Suprapubic skin (tissue), 4 donors: ENCODE results near the gene YY1.

Experiments used
- EP300 ChIP-seq: sonication (generic); formaldehyde crosslinking; IDR thresholded peaks from one replicate; pipeline ENCODE4 v1.6.1; 2017; ENCODE audit warnings: antibody characterized with exemption
- POLR2A ChIP-seq, 2 donors: fragments of 450-650 bp; IDR thresholded peaks; one replicate each; pipeline ENCODE4 v1.6.1; 2017; ENCODE audit warnings: antibody characterized with exemption in 2 of 2, mild to moderate bottlenecking in 2 of 2, moderate library complexity in 2 of 2
- POLR2AphosphoS5 ChIP-seq, 3 donors: sonication (generic); formaldehyde crosslinking; IDR thresholded peaks; one replicate each; pipeline ENCODE4 v1.6.1; 2017; ENCODE audit warnings: antibody characterized with exemption in 3 of 3
- TF ChIP-seq, protein P1 (sequence below), 2 donors: fragments of 200-600 bp in 1 of 2; fragments of 450-650 bp in 1 of 2; sonication (generic) in 1 of 2; IDR thresholded peaks; one replicate each; pipeline ENCODE4 v1.5.1; 2016 to 2019; ENCODE audit warnings: antibody characterized with exemption in 2 of 2, mild to moderate bottlenecking in 1 of 2, moderate library complexity in 1 of 2

DNA sequence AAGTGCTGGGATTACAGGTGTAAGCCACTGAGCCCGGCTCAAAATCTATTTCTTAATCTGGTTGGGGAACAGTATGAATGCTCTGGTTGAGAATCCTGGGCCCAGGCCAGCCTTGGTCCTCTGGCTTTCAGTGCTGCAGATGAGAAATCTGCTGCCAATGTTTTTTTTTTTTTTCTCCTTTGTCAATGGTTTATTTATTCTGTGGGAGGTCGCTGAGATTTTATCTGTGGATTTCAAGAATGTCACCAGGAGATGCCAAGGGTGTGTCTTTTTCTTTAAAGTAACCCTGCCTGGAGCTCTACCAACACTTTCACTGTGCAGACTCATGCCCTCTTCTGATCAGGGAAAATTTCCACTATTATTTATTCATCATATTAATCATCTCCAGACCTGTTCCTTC lies 63.7 kb downstream of the YY1 start:
- TF ChIP-seq, protein P1, sequence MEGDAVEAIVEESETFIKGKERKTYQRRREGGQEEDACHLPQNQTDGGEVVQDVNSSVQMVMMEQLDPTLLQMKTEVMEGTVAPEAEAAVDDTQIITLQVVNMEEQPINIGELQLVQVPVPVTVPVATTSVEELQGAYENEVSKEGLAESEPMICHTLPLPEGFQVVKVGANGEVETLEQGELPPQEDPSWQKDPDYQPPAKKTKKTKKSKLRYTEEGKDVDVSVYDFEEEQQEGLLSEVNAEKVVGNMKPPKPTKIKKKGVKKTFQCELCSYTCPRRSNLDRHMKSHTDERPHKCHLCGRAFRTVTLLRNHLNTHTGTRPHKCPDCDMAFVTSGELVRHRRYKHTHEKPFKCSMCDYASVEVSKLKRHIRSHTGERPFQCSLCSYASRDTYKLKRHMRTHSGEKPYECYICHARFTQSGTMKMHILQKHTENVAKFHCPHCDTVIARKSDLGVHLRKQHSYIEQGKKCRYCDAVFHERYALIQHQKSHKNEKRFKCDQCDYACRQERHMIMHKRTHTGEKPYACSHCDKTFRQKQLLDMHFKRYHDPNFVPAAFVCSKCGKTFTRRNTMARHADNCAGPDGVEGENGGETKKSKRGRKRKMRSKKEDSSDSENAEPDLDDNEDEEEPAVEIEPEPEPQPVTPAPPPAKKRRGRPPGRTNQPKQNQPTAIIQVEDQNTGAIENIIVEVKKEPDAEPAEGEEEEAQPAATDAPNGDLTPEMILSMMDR (IDR thresholded peaks at IDR 0.05): no peak
- TF ChIP-seq POLR2A (IDR thresholded peaks at IDR 0.05) (no peak), EP300 (no peak), POLR2AphosphoS5 (IDR thresholded peaks at IDR 0.05) (no peak)
